HEK293 (cell line): ENCODE results near the gene INPP5F.

ENCODE experiments used
- CTCF ChIA-PET: fragments of 350-600 bp; formaldehyde crosslinking; extraction: SDS; loops from one replicate; lab custom pipeline; 2021; ENCODE audit warnings: antibody characterized with exemption; lab: Yijun Ruan, JAX
- POLR2A ChIA-PET: fragments of 300-600 bp; formaldehyde crosslinking; extraction: SDS; loops from one replicate; lab custom pipeline; 2020; ENCODE audit warnings: antibody characterized with exemption, inconsistent platforms; lab: Yijun Ruan, JAX
- H3K27ac ChIP-seq: fragments of 200-500 bp; sonication (Bioruptor generic); 2 replicates; pipeline ENCODE4 v1.5.1; 2014; ENCODE audit warnings: low read depth, low read length, control low read depth, inconsistent platforms; ENCODE audit errors: extremely low read depth
- H3K36me3 ChIP-seq, 2 experiments: fragments of 200-500 bp in 1 of 2; sonication (Bioruptor generic) in 1 of 2; 1 replicate in 1 of 2; 2 replicates in 1 of 2; pipeline ENCODE4 v1.5.1; 2014 to 2017; ENCODE audit warnings: inconsistent platforms in 2 of 2, low read length in 2 of 2; ENCODE audit not compliant: control insufficient read depth in 2 of 2, insufficient read depth in 1 of 2
- H3K4me1 ChIP-seq: fragments of 200-500 bp; sonication (Bioruptor generic); 2 replicates; pipeline ENCODE4 v1.5.1; 2014; ENCODE audit warnings: mild to moderate bottlenecking, low read length, inconsistent platforms; ENCODE audit not compliant: control insufficient read depth, insufficient read depth
- H3K4me3 ChIP-seq: 2 replicates; pipeline ENCODE4 v1.5.1; 2011; ENCODE audit warnings: low read depth, mild to moderate bottlenecking, control low read depth, low read length, moderate library complexity
- H3K9me3 ChIP-seq: fragments of 200-500 bp; sonication (Bioruptor generic); 2 replicates; pipeline ENCODE4 v1.5.1; 2014; ENCODE audit warnings: low read depth, low read length, inconsistent platforms; ENCODE audit not compliant: control insufficient read depth, insufficient read depth
- ATF2 ChIP-seq: fragments of 450-650 bp; formaldehyde crosslinking; IDR thresholded peaks from 2 replicates; pipeline ENCODE4 v1.5.1; 2016; ENCODE audit warnings: missing biosample characterization, missing genetic modification characterization, low read depth
- MYNN ChIP-seq: fragments of 450-650 bp; formaldehyde crosslinking; IDR thresholded peaks from 2 replicates; pipeline ENCODE4 v1.5.1; 2016; ENCODE audit warnings: missing biosample characterization, missing genetic modification characterization, borderline replicate concordance
- SALL2 ChIP-seq: fragments of 450-650 bp; formaldehyde crosslinking; IDR thresholded peaks from 2 replicates; pipeline ENCODE4 v1.5.0; 2017; ENCODE audit warnings: missing biosample characterization, mild to moderate bottlenecking, missing genetic modification characterization, borderline replicate concordance
- SP7 ChIP-seq: fragments of 450-650 bp; formaldehyde crosslinking; IDR thresholded peaks from 2 replicates; pipeline ENCODE4 v1.5.1; 2016; ENCODE audit warnings: missing biosample characterization, missing genetic modification characterization
- WT1 ChIP-seq: fragments of 450-650 bp; formaldehyde crosslinking; IDR thresholded peaks from 2 replicates; pipeline ENCODE4 v1.5.1; 2016; ENCODE audit warnings: missing biosample characterization, missing genetic modification characterization
- ZIC2 ChIP-seq: fragments of 450-650 bp; formaldehyde crosslinking; IDR thresholded peaks from 2 replicates; pipeline ENCODE4 v1.5.1; 2016; ENCODE audit warnings: missing biosample characterization, missing genetic modification characterization
- ZNF112 ChIP-seq: fragments of 450-650 bp; formaldehyde crosslinking; IDR thresholded peaks from 2 replicates; pipeline ENCODE4 v1.5.0; 2017; ENCODE audit warnings: missing biosample characterization, missing genetic modification characterization
- ZNF148 ChIP-seq: fragments of 450-650 bp; formaldehyde crosslinking; IDR thresholded peaks from 2 replicates; pipeline ENCODE4 v1.5.0; 2017; ENCODE audit warnings: missing biosample characterization, missing genetic modification characterization, borderline replicate concordance
- ZNF169 ChIP-seq: fragments of 450-650 bp; formaldehyde crosslinking; IDR thresholded peaks from 2 replicates; pipeline ENCODE4 v1.5.1; 2016; ENCODE audit warnings: missing biosample characterization, missing genetic modification characterization
- ZNF19 ChIP-seq: fragments of 450-650 bp; formaldehyde crosslinking; IDR thresholded peaks from 2 replicates; pipeline ENCODE4; 2016; ENCODE audit warnings: missing biosample characterization, missing genetic modification characterization, low read depth
- ZNF202 ChIP-seq: fragments of 450-650 bp; formaldehyde crosslinking; IDR thresholded peaks from 2 replicates; pipeline ENCODE4 v1.5.1; 2016; ENCODE audit warnings: missing biosample characterization, missing genetic modification characterization, borderline replicate concordance
- ZNF214 ChIP-seq: fragments of 450-650 bp; formaldehyde crosslinking; IDR thresholded peaks from 2 replicates; pipeline ENCODE4 v1.5.1; 2017; ENCODE audit warnings: missing biosample characterization, mild to moderate bottlenecking, missing genetic modification characterization, borderline replicate concordance
- ZNF223 ChIP-seq: fragments of 450-650 bp; formaldehyde crosslinking; IDR thresholded peaks from 2 replicates; pipeline ENCODE4 v1.5.1; 2016; ENCODE audit warnings: missing biosample characterization, missing genetic modification characterization
- ZNF248 ChIP-seq: fragments of 450-650 bp; formaldehyde crosslinking; IDR thresholded peaks from 2 replicates; pipeline ENCODE4 v1.5.1; 2017; ENCODE audit warnings: missing biosample characterization, missing genetic modification characterization
- ZNF394 ChIP-seq: fragments of 450-650 bp; formaldehyde crosslinking; IDR thresholded peaks from 2 replicates; pipeline ENCODE4 v1.5.1; 2016; ENCODE audit warnings: missing biosample characterization, missing genetic modification characterization, mild to moderate bottlenecking, moderate library complexity, borderline replicate concordance
- ZNF560 ChIP-seq: fragments of 450-650 bp; formaldehyde crosslinking; IDR thresholded peaks from 2 replicates; pipeline ENCODE4 v1.5.1; 2017; ENCODE audit warnings: missing biosample characterization, missing genetic modification characterization, borderline replicate concordance
- ZNF571 ChIP-seq: fragments of 450-650 bp; formaldehyde crosslinking; IDR thresholded peaks from 2 replicates; pipeline ENCODE4 v1.5.0; 2017; ENCODE audit warnings: missing biosample characterization, missing genetic modification characterization
- ZNF626 ChIP-seq: fragments of 450-650 bp; sonication (Bioruptor Pico); formaldehyde crosslinking; IDR thresholded peaks from 2 replicates; pipeline ENCODE4 v1.5.1; 2018; ENCODE audit warnings: missing biosample characterization, missing genetic modification characterization, inconsistent platforms
- ZNF777 ChIP-seq: fragments of 450-650 bp; formaldehyde crosslinking; IDR thresholded peaks from 2 replicates; pipeline ENCODE4 v1.5.1; 2017; ENCODE audit warnings: missing biosample characterization, missing genetic modification characterization, borderline replicate concordance
- ZNF785 ChIP-seq: fragments of 450-650 bp; formaldehyde crosslinking; IDR thresholded peaks from 2 replicates; pipeline ENCODE4 v1.5.1; 2016; ENCODE audit warnings: missing biosample characterization, missing genetic modification characterization
- ZNF792 ChIP-seq: fragments of 450-650 bp; formaldehyde crosslinking; IDR thresholded peaks from 2 replicates; pipeline ENCODE4 v1.5.1; 2016; ENCODE audit warnings: missing biosample characterization, missing genetic modification characterization
- TF ChIP-seq, protein P1 (sequence below): fragments of 450-650 bp; formaldehyde crosslinking; optimal IDR thresholded peaks from 2 replicates; pipeline ENCODE3; 2016; ENCODE audit warnings: missing biosample characterization, mild to moderate bottlenecking, missing genetic modification characterization

Gene INPP5F

GRCh38 chr10:119738962-119739361 is 13.1 kb downstream of the INPP5F start:
- Histone ChIP-seq H3K9me3 (no peaks in the 10 kb centered on the region), H3K4me1 (peaks cover 32% of the 10 kb centered on the region), H3K36me3 (no peaks in the 10 kb centered on the region), H3K27ac (no peak overlapping the region), H3K4me3 (no peak overlapping the region)
- ChIA-PET POLR2A (no interaction called here), CTCF (interaction anchor here (0.6 to 3.3 kb wide), 3 partner anchors 120 to 1144 kb away, joined by 3 to 18 read pairs (median 5); partner anchors contain the start of gene PRLHR)
- TF ChIP-seq, protein P1, sequence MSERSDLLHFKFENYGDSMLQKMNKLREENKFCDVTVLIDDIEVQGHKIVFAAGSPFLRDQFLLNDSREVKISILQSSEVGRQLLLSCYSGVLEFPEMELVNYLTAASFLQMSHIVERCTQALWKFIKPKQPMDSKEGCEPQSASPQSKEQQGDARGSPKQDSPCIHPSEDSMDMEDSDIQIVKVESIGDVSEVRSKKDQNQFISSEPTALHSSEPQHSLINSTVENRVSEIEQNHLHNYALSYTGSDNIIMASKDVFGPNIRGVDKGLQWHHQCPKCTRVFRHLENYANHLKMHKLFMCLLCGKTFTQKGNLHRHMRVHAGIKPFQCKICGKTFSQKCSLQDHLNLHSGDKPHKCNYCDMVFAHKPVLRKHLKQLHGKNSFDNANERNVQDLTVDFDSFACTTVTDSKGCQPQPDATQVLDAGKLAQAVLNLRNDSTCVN (tag by site-specific recombination) = no peak
- TF ChIP-seq ZNF785 (no peak), ZNF19 (no peak), ZNF571 (tag by site-specific recombination) (no peak)

GRCh38 chr10:119740096-119740495 is 14.2 kb downstream of the INPP5F start:
- Histone ChIP-seq H3K9me3 (no peaks in the 10 kb centered on the region), H3K36me3 (no peaks in the 10 kb centered on the region), H3K4me1 (peaks cover 21% of the 10 kb centered on the region), H3K4me3 (no peak overlapping the region), H3K27ac (no peak overlapping the region)
- ChIA-PET CTCF (interaction anchor here (3.3 kb wide), 2 partner anchors 11 to 119 kb away, joined by 15 to 18 read pairs; no protein-coding TSS in a partner anchor), POLR2A (interaction anchor here (0.6 kb wide), 1 partner anchor 14 kb away, joined by 3 read pairs; the partner anchor contains the start of gene INPP5F)
- TF ChIP-seq SALL2 (tag by site-specific recombination) (no peak), ZNF560 (no peak), ZIC2 (no peak), ZNF792 (tag by site-specific recombination) (no peak), MYNN (tag by site-specific recombination) (no peak), WT1 (tag by site-specific recombination) (no peak), ZNF571 (tag by site-specific recombination) (no peak), ZNF112 (tag by site-specific recombination) (no peak), SP7 (tag by site-specific recombination) (no peak), ZNF223 (no peak), ZNF626 (tag by site-specific recombination) (no peak), ATF2 (no peak), ZNF202 (tag by site-specific recombination) (no peak), ZNF214 (tag by site-specific recombination) (no peak), ZNF148 (tag by site-specific recombination) (no peak), ZNF394 (tag by site-specific recombination) (no peak), ZNF248 (no peak), ZNF169 (no peak), ZNF777 (no peak)
